ENCODE results near the gene DNTTIP2.

DNTTIP2 gene, protein sequence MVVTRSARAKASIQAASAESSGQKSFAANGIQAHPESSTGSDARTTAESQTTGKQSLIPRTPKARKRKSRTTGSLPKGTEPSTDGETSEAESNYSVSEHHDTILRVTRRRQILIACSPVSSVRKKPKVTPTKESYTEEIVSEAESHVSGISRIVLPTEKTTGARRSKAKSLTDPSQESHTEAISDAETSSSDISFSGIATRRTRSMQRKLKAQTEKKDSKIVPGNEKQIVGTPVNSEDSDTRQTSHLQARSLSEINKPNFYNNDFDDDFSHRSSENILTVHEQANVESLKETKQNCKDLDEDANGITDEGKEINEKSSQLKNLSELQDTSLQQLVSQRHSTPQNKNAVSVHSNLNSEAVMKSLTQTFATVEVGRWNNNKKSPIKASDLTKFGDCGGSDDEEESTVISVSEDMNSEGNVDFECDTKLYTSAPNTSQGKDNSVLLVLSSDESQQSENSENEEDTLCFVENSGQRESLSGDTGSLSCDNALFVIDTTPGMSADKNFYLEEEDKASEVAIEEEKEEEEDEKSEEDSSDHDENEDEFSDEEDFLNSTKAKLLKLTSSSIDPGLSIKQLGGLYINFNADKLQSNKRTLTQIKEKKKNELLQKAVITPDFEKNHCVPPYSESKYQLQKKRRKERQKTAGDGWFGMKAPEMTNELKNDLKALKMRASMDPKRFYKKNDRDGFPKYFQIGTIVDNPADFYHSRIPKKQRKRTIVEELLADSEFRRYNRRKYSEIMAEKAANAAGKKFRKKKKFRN

DNA sequence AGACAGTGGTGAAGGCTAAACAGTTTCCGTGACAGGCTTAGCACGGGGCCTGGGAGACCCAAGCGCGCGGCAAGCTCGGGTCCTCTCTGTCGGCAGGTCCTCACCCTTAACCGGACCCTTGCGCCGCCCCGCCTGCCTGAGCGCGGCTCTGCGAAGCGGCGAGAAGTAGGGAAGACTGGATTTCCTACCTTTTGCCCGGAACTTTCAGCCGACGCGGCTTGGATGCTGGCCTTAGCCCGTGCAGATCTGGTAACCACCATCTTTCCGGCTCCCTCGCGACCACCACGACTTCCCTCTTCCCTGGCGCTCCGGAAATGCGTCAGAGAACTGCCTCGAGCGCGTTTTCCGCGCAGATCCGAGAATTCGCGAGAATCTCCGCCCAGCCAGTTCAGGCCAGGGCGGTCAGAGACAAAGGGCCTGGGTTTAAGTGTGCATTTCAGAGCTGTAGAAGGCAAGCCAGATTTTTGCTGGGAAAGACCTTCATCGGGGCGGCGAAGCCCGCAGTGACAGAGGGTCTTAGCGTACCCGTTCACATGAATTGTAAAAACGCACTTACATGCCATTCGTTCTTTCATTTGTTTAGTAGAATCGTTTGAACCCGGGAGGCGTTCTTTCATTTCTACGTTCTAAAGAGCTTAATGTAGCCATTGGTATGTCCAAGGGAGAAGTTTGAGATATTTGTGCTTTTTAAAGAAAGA is at the start of gene DNTTIP2:
TSS of gene DNTTIP2 (minus strand) at position 318 of the 698 bp plus-strand sequence. CDS start at position 260, 58 bp downstream.
- peak within 1 kb of the TSS; percentile 85 for H3K27ac ChIP-seq (ENCODE audit: low read length)
- DNase-seq (peak; percentile 92), ATAC-seq (ENCODE audit: insufficient read depth, low read depth) (peak; percentile 93)
- H3K9me3 ChIP-seq (ENCODE audit: insufficient read depth, low read length, severe bottlenecking), result no peaks in the 10 kb centered on the region
- H4K20me1 ChIP-seq (ENCODE audit: insufficient read depth, low read length), result peaks cover 29% of the 10 kb centered on the region; the same call in 1 of the 2 replicates
- peak within 1 kb of the TSS; percentile 76 for H3K9ac ChIP-seq (ENCODE audit: low read depth, low read length)
- H3K4me3 ChIP-seq (ENCODE audit: low read depth in 1 of 2, low read length in 2 of 2), result peak within 1 kb of the TSS; percentile 91 to 93
- peaks cover 34% of the 10 kb centered on the region for H3K4me1 ChIP-seq (ENCODE audit: insufficient read depth, low read length)
- TF ChIP-seq, protein P1, sequence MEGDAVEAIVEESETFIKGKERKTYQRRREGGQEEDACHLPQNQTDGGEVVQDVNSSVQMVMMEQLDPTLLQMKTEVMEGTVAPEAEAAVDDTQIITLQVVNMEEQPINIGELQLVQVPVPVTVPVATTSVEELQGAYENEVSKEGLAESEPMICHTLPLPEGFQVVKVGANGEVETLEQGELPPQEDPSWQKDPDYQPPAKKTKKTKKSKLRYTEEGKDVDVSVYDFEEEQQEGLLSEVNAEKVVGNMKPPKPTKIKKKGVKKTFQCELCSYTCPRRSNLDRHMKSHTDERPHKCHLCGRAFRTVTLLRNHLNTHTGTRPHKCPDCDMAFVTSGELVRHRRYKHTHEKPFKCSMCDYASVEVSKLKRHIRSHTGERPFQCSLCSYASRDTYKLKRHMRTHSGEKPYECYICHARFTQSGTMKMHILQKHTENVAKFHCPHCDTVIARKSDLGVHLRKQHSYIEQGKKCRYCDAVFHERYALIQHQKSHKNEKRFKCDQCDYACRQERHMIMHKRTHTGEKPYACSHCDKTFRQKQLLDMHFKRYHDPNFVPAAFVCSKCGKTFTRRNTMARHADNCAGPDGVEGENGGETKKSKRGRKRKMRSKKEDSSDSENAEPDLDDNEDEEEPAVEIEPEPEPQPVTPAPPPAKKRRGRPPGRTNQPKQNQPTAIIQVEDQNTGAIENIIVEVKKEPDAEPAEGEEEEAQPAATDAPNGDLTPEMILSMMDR (IDR thresholded peaks at IDR 0.05; ENCODE audit: borderline replicate concordance, extremely low read depth, low read length, poor library complexity, severe bottlenecking), result peak; percentile 7
- no peak for TF ChIP-seq EZH2 (IDR thresholded peaks at IDR 0.05; ENCODE audit: borderline replicate concordance, low read depth, low read length, severe bottlenecking)
- H3K36me3 ChIP-seq (ENCODE audit: insufficient read depth, low read length), result peaks cover 44% of the 10 kb centered on the region
- H3K4me2 ChIP-seq (ENCODE audit: insufficient read depth, low read length), result peak within 1 kb of the TSS; percentile 89
- peaks cover 40% of the 10 kb centered on the region for H3K79me2 ChIP-seq (ENCODE audit: insufficient read depth, low read length)
- H2AFZ ChIP-seq (ENCODE audit: low read depth, low read length), result peak within 1 kb of the TSS; percentile 81
- no peaks in the 10 kb centered on the region for H3K27me3 ChIP-seq (ENCODE audit: insufficient read depth, low read length, poor library complexity)

DNA sequence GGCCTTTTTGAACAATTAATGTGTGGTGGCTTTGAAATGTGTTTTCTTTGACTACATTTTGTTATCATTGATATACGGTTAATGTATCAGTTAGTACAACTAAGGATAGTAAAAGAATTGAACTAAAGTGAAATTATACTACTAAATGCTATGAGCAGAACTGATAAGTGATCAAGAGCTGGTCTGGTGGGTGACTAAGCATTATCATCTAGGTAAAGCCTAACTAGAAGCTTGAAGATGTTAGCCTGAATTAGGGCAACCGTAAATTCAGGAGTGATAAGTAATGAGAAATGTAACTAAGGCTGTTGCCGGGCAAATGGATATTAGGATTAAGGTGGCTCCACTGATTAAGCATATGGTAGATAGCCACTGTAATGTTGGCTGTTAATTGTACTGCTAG is 46.2 kb upstream of the DNTTIP2 start:
- no peaks in the 10 kb centered on the region for H3K36me3 ChIP-seq (ENCODE audit: insufficient read depth, low read length)
- H3K27me3 ChIP-seq (ENCODE audit: insufficient read depth, low read length, poor library complexity), result no peaks in the 10 kb centered on the region
- ATAC-seq (ENCODE audit: insufficient read depth, low read depth), result no peak
- no peaks in the 10 kb centered on the region for H3K79me2 ChIP-seq (ENCODE audit: insufficient read depth, low read length)
- no peaks in the 10 kb centered on the region; the same call in 1 of the 2 replicates for H4K20me1 ChIP-seq (ENCODE audit: insufficient read depth, low read length)
- no peaks in the 10 kb centered on the region for H3K4me1 ChIP-seq (ENCODE audit: insufficient read depth, low read length)
- TF ChIP-seq, protein P1 (IDR thresholded peaks at IDR 0.05; ENCODE audit: borderline replicate concordance, extremely low read depth, low read length, poor library complexity, severe bottlenecking), result no peak
- no peak for TF ChIP-seq EZH2 (IDR thresholded peaks at IDR 0.05; ENCODE audit: borderline replicate concordance, low read depth, low read length, severe bottlenecking)
- no peaks in the 10 kb centered on the region for H3K9me3 ChIP-seq (ENCODE audit: insufficient read depth, low read length, severe bottlenecking)
- no peak overlapping the region for H3K4me3 ChIP-seq (ENCODE audit: low read depth in 1 of 2, low read length in 2 of 2)
- no peak overlapping the region for H2AFZ ChIP-seq (ENCODE audit: low read depth, low read length)
- H3K4me2 ChIP-seq (ENCODE audit: insufficient read depth, low read length), result no peak overlapping the region
- no peak overlapping the region for H3K9ac ChIP-seq (ENCODE audit: low read depth, low read length)
- DNase-seq, result no peak
- H3K27ac ChIP-seq (ENCODE audit: low read length), result no peak overlapping the region

DNA sequence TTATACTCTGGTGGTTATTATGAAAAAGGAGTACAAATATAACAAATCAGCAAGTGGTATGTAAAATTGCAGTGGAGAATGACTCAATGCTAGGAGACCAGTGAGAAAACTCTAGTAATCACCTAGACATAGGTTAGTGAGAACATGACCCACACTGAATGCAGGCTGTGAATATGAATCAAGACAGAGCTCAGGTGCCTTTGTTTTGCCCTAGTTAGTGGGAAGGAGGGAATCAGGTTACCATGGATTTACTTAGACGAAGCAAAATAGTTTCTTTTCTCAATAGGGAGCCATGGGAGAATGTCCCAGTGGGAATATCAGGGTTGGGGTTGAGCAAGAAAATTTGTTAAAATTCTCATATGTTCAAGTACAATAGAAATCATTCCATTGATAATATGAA is 40.8 kb upstream of the DNTTIP2 start:
- DNase-seq (no peak), ATAC-seq (ENCODE audit: insufficient read depth, low read depth) (no peak)
- H3K27ac ChIP-seq (ENCODE audit: low read length), result no peak overlapping the region
- H3K27me3 ChIP-seq (ENCODE audit: insufficient read depth, low read length, poor library complexity), result no peaks in the 10 kb centered on the region
- no peak for TF ChIP-seq EZH2 (IDR thresholded peaks at IDR 0.05; ENCODE audit: borderline replicate concordance, low read depth, low read length, severe bottlenecking)
- TF ChIP-seq, protein P1 (IDR thresholded peaks at IDR 0.05; ENCODE audit: borderline replicate concordance, extremely low read depth, low read length, poor library complexity, severe bottlenecking), result no peak
- H3K9ac ChIP-seq (ENCODE audit: low read depth, low read length), result no peak overlapping the region
- H3K9me3 ChIP-seq (ENCODE audit: insufficient read depth, low read length, severe bottlenecking), result no peaks in the 10 kb centered on the region
- no peak overlapping the region for H3K4me3 ChIP-seq (ENCODE audit: low read depth in 1 of 2, low read length in 2 of 2)
- no peak overlapping the region for H3K4me2 ChIP-seq (ENCODE audit: insufficient read depth, low read length)
- H4K20me1 ChIP-seq (ENCODE audit: insufficient read depth, low read length), result no peaks in the 10 kb centered on the region; the same call in 1 of the 2 replicates
- no peaks in the 10 kb centered on the region for H3K4me1 ChIP-seq (ENCODE audit: insufficient read depth, low read length)
- no peaks in the 10 kb centered on the region for H3K36me3 ChIP-seq (ENCODE audit: insufficient read depth, low read length)
- H3K79me2 ChIP-seq (ENCODE audit: insufficient read depth, low read length), result no peaks in the 10 kb centered on the region
- no peak overlapping the region for H2AFZ ChIP-seq (ENCODE audit: low read depth, low read length)
